WTC11 (cell line): ENCODE measurements around the gene PSD2. TPM values are rescaled to one million over a fixed set of nuclear protein-coding genes. Genes with fewer than 3 reads are reported as not detected.
A peak's percentile ranks its signal among the peaks of the same experiment; 100 is the strongest.

ENCODE experiments used
- ATAC-seq: fragments of 200-7000 bp; cut with Tn5 transposase; 2 replicates; pipeline ENCODE4 v1.10.0; 2021; ENCODE audit warnings: mild to moderate bottlenecking, moderate library complexity
- CTCF ChIA-PET: fragments of 300-600 bp; sonication (Branson Sonifier 250); formaldehyde crosslinking; loops from one replicate; lab custom pipeline; 2021; ENCODE audit warnings: antibody characterized with exemption; lab: Charles Lee
- POLR2A ChIA-PET: fragments of 350-600 bp; sonication (Branson Sonifier 250); formaldehyde crosslinking; loops from one replicate; lab custom pipeline; 2021; ENCODE audit warnings: antibody characterized with exemption; lab: Charles Lee
- DNase-seq: peaks from one replicate; pipeline ENCODE4 v3.0.0; 2021; ENCODE audit warnings: low spot score
- H3K27ac Mint-ChIP-seq: 2 replicates; pipeline ENCODE4 v1.8.0; 2021; ENCODE audit warnings: mixed read lengths
- H3K27me3 Mint-ChIP-seq: 2 replicates; pipeline ENCODE4 v1.8.0; 2021; ENCODE audit warnings: low read depth, mild to moderate bottlenecking, moderate library complexity, mixed read lengths
- H3K36me3 Mint-ChIP-seq: 2 replicates; pipeline ENCODE4 v1.8.0; 2021; ENCODE audit warnings: mixed read lengths
- H3K4me1 Mint-ChIP-seq: 2 replicates; pipeline ENCODE4 v1.8.0; 2022; ENCODE audit warnings: mixed read lengths
- H3K4me3 Mint-ChIP-seq: 2 replicates; pipeline ENCODE4 v1.8.0; 2021; ENCODE audit warnings: mild to moderate bottlenecking, moderate library complexity, mixed read lengths
- H3K9me3 Mint-ChIP-seq: 2 replicates; pipeline ENCODE4 v1.8.0; 2021; ENCODE audit warnings: mixed read lengths
- ATF1 ChIP-seq: sonication (generic); formaldehyde crosslinking; IDR thresholded peaks from 2 replicates; pipeline ENCODE4 v1.8.1; 2023; ENCODE audit warnings: mild to moderate bottlenecking, moderate library complexity, missing genetic modification reagents
- E2F4 ChIP-seq: sonication (generic); formaldehyde crosslinking; IDR thresholded peaks from 2 replicates; pipeline ENCODE4 v1.8.1; 2022; ENCODE audit warnings: low read depth, mild to moderate bottlenecking, moderate library complexity, missing genetic modification reagents, borderline replicate concordance
- E2F5 ChIP-seq: sonication (generic); formaldehyde crosslinking; IDR thresholded peaks from 2 replicates; pipeline ENCODE4 v1.8.1; 2022; ENCODE audit warnings: mild to moderate bottlenecking, moderate library complexity, missing genetic modification reagents
- EMX1 ChIP-seq: fragments of 250-450 bp; sonication (Bioruptor Pico); IDR thresholded peaks from 2 replicates; pipeline ENCODE4 v1.8.0; 2021; ENCODE audit warnings: mild to moderate bottlenecking
- FOXK1 ChIP-seq: sonication (generic); formaldehyde crosslinking; IDR thresholded peaks from 2 replicates; pipeline ENCODE4 v1.8.0; 2022; ENCODE audit warnings: mild to moderate bottlenecking, moderate library complexity, missing genetic modification reagents
- GTF2I ChIP-seq: fragments of 250-450 bp; sonication (Bioruptor Pico); conservative IDR thresholded peaks from 2 replicates; pipeline ENCODE4 v1.4.0; 2021; ENCODE audit warnings: mild to moderate bottlenecking
- HMGA2 ChIP-seq: fragments of 250-450 bp; sonication (Bioruptor Pico); IDR thresholded peaks from 2 replicates; pipeline ENCODE4 v1.4.0; 2021; ENCODE audit warnings: mild to moderate bottlenecking, moderate library complexity
- IRF2 ChIP-seq: sonication (generic); formaldehyde crosslinking; IDR thresholded peaks from 2 replicates; pipeline ENCODE4 v1.8.0; 2022; ENCODE audit warnings: low read depth, missing genetic modification reagents, borderline replicate concordance
- MLX ChIP-seq: sonication (generic); formaldehyde crosslinking; IDR thresholded peaks from 2 replicates; pipeline ENCODE4 v1.8.1; 2023; ENCODE audit warnings: mild to moderate bottlenecking, missing genetic modification reagents, moderate library complexity
- NFATC4 ChIP-seq: fragments of 250-450 bp; sonication (Bioruptor Pico); IDR thresholded peaks from 2 replicates; pipeline ENCODE4 v1.9.0; 2021; ENCODE audit warnings: mild to moderate bottlenecking
- NFE2L1 ChIP-seq: sonication (generic); formaldehyde crosslinking; IDR thresholded peaks from 2 replicates; pipeline ENCODE4 v1.8.1; 2023; ENCODE audit warnings: missing genetic modification reagents
- NFYB ChIP-seq: sonication (generic); formaldehyde crosslinking; conservative IDR thresholded peaks from 2 replicates; pipeline ENCODE4 v1.8.0; 2022; ENCODE audit warnings: low read depth, missing genetic modification reagents
- NR3C1 ChIP-seq: sonication (generic); formaldehyde crosslinking; conservative IDR thresholded peaks from 2 replicates; pipeline ENCODE4 v1.8.1; 2023; ENCODE audit warnings: low read depth, mild to moderate bottlenecking, missing genetic modification reagents
- PRRX2 ChIP-seq: fragments of 250-450 bp; sonication (Bioruptor Pico); IDR thresholded peaks from 2 replicates; pipeline ENCODE4 v1.8.0; 2021; ENCODE audit warnings: mild to moderate bottlenecking
- RELA ChIP-seq: sonication (generic); formaldehyde crosslinking; IDR thresholded peaks from 2 replicates; pipeline ENCODE4 v1.8.1; 2022; ENCODE audit warnings: missing genetic modification reagents, mild to moderate bottlenecking, borderline replicate concordance
- ZNF121 ChIP-seq: sonication (generic); formaldehyde crosslinking; IDR thresholded peaks from 2 replicates; pipeline ENCODE4 v1.8.0; 2023; ENCODE audit warnings: missing genetic modification reagents
- ZNF138 ChIP-seq: sonication (generic); formaldehyde crosslinking; conservative IDR thresholded peaks from 2 replicates; pipeline ENCODE4 v1.8.1; 2022; ENCODE audit warnings: mild to moderate bottlenecking, moderate library complexity, missing genetic modification reagents
- ZNF232 ChIP-seq: sonication (generic); formaldehyde crosslinking; IDR thresholded peaks from 2 replicates; pipeline ENCODE4 v1.8.0; 2022; ENCODE audit warnings: mild to moderate bottlenecking, missing genetic modification reagents
- ZNF263 ChIP-seq: sonication (generic); formaldehyde crosslinking; IDR thresholded peaks from 2 replicates; pipeline ENCODE4 v1.8.1; 2022; ENCODE audit warnings: low read depth, mild to moderate bottlenecking, moderate library complexity, missing genetic modification reagents
- total RNA-seq: library from RNA; stranded (reverse); gene quantifications from 3 replicates; pipeline ENCODE4 v1.2.3, GENCODE V29; 2021
- TF ChIP-seq, protein P1 (sequence below): sonication (generic); formaldehyde crosslinking; IDR thresholded peaks from 2 replicates; pipeline ENCODE4 v1.8.0; 2022; ENCODE audit warnings: mild to moderate bottlenecking, missing genetic modification reagents
- TF ChIP-seq, protein P2 (sequence below): fragments of 200-600 bp; IDR thresholded peaks from 2 replicates; pipeline ENCODE4 v1.8.0; 2022; ENCODE audit warnings: antibody characterized with exemption
- TF ChIP-seq, protein P3 (sequence below): sonication (generic); formaldehyde crosslinking; conservative IDR thresholded peaks from 2 replicates; pipeline ENCODE4 v1.8.1; 2022; ENCODE audit warnings: mild to moderate bottlenecking, missing genetic modification reagents
- TF ChIP-seq, protein P4 (sequence below): fragments of 250-450 bp; sonication (Bioruptor Pico); IDR thresholded peaks from 2 replicates; pipeline ENCODE4 v1.9.0; 2021; ENCODE audit warnings: mild to moderate bottlenecking, borderline replicate concordance

Gene PSD2
- total RNA-seq, 1 experiment from 2014 or later, result 0.57 TPM

DNA sequence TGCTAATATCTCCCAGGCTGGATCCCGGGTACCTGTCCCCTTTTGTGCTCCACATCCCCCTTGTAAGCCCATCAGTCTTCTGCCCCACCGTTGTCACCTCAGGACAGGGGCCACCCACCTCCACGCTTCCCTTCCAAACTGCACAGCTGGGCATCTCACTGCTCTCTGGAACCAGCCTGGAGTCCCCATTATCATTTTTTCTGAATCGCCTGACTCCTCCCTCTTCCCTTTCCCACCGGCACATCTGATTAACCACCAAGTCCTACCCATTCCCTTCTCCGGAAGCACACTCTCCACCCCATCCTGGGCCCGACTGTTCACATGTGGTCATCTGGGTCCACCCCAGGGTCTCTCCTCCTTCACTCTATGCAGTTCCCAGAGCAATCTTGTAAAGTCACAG, 53.9 kb downstream of the PSD2 start (continued):
- TF ChIP-seq ZNF232 (CRISPR knock-in tag), result no peak
- TF ChIP-seq EMX1 (CRISPR knock-in tag), result no peak
- no peak for TF ChIP-seq RELA (CRISPR knock-in tag)
- TF ChIP-seq MLX (CRISPR knock-in tag), result no peak
- no peak for TF ChIP-seq PRRX2 (CRISPR knock-in tag)
- no peak for TF ChIP-seq IRF2 (CRISPR knock-in tag)
- TF ChIP-seq, protein P1, sequence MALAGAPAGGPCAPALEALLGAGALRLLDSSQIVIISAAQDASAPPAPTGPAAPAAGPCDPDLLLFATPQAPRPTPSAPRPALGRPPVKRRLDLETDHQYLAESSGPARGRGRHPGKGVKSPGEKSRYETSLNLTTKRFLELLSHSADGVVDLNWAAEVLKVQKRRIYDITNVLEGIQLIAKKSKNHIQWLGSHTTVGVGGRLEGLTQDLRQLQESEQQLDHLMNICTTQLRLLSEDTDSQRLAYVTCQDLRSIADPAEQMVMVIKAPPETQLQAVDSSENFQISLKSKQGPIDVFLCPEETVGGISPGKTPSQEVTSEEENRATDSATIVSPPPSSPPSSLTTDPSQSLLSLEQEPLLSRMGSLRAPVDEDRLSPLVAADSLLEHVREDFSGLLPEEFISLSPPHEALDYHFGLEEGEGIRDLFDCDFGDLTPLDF (CRISPR knock-in tag), result no peak
- TF ChIP-seq ZNF263 (CRISPR knock-in tag), result no peak

DNA sequence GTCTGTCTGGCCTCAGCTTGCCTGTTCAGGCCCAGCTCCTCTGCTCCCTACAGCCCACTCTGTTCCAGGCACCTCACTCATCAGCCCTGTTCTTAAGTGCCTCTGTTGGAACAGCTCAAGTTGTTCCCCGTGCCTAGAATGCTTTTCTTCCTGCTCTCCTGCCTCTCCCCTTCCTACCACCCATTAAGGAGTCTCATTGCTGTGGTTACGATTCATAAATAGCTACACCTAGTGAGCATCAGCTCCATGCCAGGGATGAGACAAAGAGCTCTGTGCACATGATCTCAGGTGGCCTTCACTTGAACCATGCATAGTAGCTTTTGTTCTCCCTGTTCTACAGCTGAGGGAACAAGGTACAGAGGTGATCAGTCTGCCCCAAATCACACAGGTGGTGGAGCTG, 54.3 kb downstream of the PSD2 start:
- peaks cover 56% of the 10 kb centered on the region for H3K27me3 Mint-ChIP-seq
- CTCF ChIA-PET, result interaction anchor here (1.4 to 12.1 kb wide), 6 partner anchors 11 to 119 kb away, joined by 5 to 155 read pairs (median 10); no protein-coding TSS in a partner anchor
- H3K4me3 Mint-ChIP-seq, result peak overlapping the region; percentile 58
- ATAC-seq (no peak), DNase-seq (no peak)
- H3K36me3 Mint-ChIP-seq, result no peaks in the 10 kb centered on the region
- POLR2A ChIA-PET, result no interaction called here
- H3K9me3 Mint-ChIP-seq, result no peaks in the 10 kb centered on the region
- TF ChIP-seq NFYB (CRISPR knock-in tag), result no peak
- no peak for TF ChIP-seq E2F4 (CRISPR knock-in tag)
- no peak for TF ChIP-seq FOXK1 (CRISPR knock-in tag)
- TF ChIP-seq, protein P2, sequence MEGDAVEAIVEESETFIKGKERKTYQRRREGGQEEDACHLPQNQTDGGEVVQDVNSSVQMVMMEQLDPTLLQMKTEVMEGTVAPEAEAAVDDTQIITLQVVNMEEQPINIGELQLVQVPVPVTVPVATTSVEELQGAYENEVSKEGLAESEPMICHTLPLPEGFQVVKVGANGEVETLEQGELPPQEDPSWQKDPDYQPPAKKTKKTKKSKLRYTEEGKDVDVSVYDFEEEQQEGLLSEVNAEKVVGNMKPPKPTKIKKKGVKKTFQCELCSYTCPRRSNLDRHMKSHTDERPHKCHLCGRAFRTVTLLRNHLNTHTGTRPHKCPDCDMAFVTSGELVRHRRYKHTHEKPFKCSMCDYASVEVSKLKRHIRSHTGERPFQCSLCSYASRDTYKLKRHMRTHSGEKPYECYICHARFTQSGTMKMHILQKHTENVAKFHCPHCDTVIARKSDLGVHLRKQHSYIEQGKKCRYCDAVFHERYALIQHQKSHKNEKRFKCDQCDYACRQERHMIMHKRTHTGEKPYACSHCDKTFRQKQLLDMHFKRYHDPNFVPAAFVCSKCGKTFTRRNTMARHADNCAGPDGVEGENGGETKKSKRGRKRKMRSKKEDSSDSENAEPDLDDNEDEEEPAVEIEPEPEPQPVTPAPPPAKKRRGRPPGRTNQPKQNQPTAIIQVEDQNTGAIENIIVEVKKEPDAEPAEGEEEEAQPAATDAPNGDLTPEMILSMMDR, result no peak
- TF ChIP-seq, protein P3, sequence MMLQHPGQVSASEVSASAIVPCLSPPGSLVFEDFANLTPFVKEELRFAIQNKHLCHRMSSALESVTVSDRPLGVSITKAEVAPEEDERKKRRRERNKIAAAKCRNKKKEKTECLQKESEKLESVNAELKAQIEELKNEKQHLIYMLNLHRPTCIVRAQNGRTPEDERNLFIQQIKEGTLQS (CRISPR knock-in tag), result no peak
- TF ChIP-seq NR3C1, result no peak
- TF ChIP-seq NFATC4 (CRISPR knock-in tag), result no peak
- no peak for TF ChIP-seq ATF1 (CRISPR knock-in tag)
- TF ChIP-seq ZNF138 (CRISPR knock-in tag), result no peak
- TF ChIP-seq, protein P4, sequence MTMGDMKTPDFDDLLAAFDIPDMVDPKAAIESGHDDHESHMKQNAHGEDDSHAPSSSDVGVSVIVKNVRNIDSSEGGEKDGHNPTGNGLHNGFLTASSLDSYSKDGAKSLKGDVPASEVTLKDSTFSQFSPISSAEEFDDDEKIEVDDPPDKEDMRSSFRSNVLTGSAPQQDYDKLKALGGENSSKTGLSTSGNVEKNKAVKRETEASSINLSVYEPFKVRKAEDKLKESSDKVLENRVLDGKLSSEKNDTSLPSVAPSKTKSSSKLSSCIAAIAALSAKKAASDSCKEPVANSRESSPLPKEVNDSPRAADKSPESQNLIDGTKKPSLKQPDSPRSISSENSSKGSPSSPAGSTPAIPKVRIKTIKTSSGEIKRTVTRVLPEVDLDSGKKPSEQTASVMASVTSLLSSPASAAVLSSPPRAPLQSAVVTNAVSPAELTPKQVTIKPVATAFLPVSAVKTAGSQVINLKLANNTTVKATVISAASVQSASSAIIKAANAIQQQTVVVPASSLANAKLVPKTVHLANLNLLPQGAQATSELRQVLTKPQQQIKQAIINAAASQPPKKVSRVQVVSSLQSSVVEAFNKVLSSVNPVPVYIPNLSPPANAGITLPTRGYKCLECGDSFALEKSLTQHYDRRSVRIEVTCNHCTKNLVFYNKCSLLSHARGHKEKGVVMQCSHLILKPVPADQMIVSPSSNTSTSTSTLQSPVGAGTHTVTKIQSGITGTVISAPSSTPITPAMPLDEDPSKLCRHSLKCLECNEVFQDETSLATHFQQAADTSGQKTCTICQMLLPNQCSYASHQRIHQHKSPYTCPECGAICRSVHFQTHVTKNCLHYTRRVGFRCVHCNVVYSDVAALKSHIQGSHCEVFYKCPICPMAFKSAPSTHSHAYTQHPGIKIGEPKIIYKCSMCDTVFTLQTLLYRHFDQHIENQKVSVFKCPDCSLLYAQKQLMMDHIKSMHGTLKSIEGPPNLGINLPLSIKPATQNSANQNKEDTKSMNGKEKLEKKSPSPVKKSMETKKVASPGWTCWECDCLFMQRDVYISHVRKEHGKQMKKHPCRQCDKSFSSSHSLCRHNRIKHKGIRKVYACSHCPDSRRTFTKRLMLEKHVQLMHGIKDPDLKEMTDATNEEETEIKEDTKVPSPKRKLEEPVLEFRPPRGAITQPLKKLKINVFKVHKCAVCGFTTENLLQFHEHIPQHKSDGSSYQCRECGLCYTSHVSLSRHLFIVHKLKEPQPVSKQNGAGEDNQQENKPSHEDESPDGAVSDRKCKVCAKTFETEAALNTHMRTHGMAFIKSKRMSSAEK (CRISPR knock-in tag), result no peak
- TF ChIP-seq ZNF121 (CRISPR knock-in tag), result no peak
- TF ChIP-seq NFE2L1 (CRISPR knock-in tag), result no peak
- TF ChIP-seq, protein P1 (CRISPR knock-in tag), result no peak
- TF ChIP-seq MLX (CRISPR knock-in tag), result no peak
- TF ChIP-seq E2F5 (CRISPR knock-in tag), result no peak
- TF ChIP-seq GTF2I, result no peak
- TF ChIP-seq HMGA2 (CRISPR knock-in tag), result no peak
- 0 out of 2 replicates have a peak, but pooled peaks cover 9% of the 10 kb centered on the region for H3K4me1 Mint-ChIP-seq
- no peak overlapping the region for H3K27ac Mint-ChIP-seq
